Measurements from ENCODE around the gene DPYD. TPM values are rescaled to one million over a fixed set of nuclear protein-coding genes. Genes with fewer than 3 reads are reported as not detected.

The DPYD gene
- total and polyA plus RNA-seq, 10 of the 15 experiments (the other 5 are each of a cell fraction or from before 2014, with no cell fraction given) = 5.7 to 23.8 (median 10.2) TPM

- TF ChIP-seq CUX1 (IDR thresholded peaks at IDR 0.05; ENCODE audit: insufficient replicate concordance, low read depth, low read length) = no peak
- no peak for TF ChIP-seq EZH2 (IDR thresholded peaks at IDR 0.05; ENCODE audit: borderline replicate concordance, control insufficient read depth, low read depth, low read length)
- TF ChIP-seq NFIC (IDR thresholded peaks at IDR 0.05; ENCODE audit: low read depth, low read length) = no peak
Observed at GRCh38 chr1:97573553-97573952, 347.3 kb downstream of the DPYD start (continued).

GRCh38 chr1:97572561-97572960 lies 348.3 kb downstream of the DPYD start:
- H3K4me1 ChIP-seq (ENCODE audit: control insufficient read depth, insufficient read depth, low read length) = no peaks in the 10 kb centered on the region
- ChIA-PET RAD21 (ENCODE audit: unreplicated experiment) (no interaction called here), POLR2A (no interaction called here), CTCF (no interaction called here), SMC1A (ENCODE audit: uncharacterized antibody, unreplicated experiment) (no interaction called here)
- no peak overlapping the region for H2AFZ ChIP-seq (ENCODE audit: control insufficient read depth, low read depth, low read length)
- no peak for FAIRE-seq
- no peak overlapping the region for H3K9ac ChIP-seq (ENCODE audit: control insufficient read depth, insufficient read depth, low read length)
- H4K20me1 ChIP-seq (ENCODE audit: control insufficient read depth, insufficient read depth) = no peaks in the 10 kb centered on the region
- no peak overlapping the region for H3K27ac ChIP-seq (ENCODE audit: control insufficient read depth, insufficient read depth)
- ATAC-seq = no peak
- no peaks in the 10 kb centered on the region for H3K27me3 ChIP-seq (replicated peaks in 1 of 2; ENCODE audit: control insufficient read depth in 2 of 2, insufficient read depth in 2 of 2, low read length in 1 of 2)
- H3K4me3 ChIP-seq = no peak overlapping the region
- in situ Hi-C loops (cut with MboI) = no loop called here
- WGBS (ENCODE audit: insufficient coverage, insufficient replicate concordance, low lambda C conversion rate, missing lambda C conversion rate) = 0% methylated on average over 1 of the region's 1 CpG
- H3K4me2 ChIP-seq (ENCODE audit: control insufficient read depth, insufficient read depth) = no peak overlapping the region
- H3K79me2 ChIP-seq (ENCODE audit: control insufficient read depth, insufficient read depth, low read length) = no peaks in the 10 kb centered on the region
- BruUV-seq (replicated peaks) = no TSS peak
- H3K36me3 ChIP-seq (ENCODE audit: control insufficient read depth in 2 of 2, insufficient read depth in 2 of 2, low read length in 1 of 2) = no peaks in the 10 kb centered on the region; a peak in 1 of 4 replicates
- no peak for DNase-seq (ENCODE audit: low read depth, low spot score)
- intact Hi-C loops (cut with micrococcal nuclease; ENCODE audit: unreplicated experiment) = no loop called here
- no peaks in the 10 kb centered on the region for H3K9me3 ChIP-seq (replicated peaks; ENCODE audit: control insufficient read depth, insufficient read depth, low read length)
- TF ChIP-seq CUX1 (IDR thresholded peaks at IDR 0.05; ENCODE audit: insufficient replicate concordance, low read depth, low read length) (no peak), RB1 (IDR thresholded peaks at IDR 0.05; ENCODE audit: borderline replicate concordance) (no peak), MYB (IDR thresholded peaks at IDR 0.05; ENCODE audit: borderline replicate concordance, low read depth, low read length) (no peak), JUNB (IDR thresholded peaks at IDR 0.05) (no peak), ZBTB40 (IDR thresholded peaks at IDR 0.05; ENCODE audit: borderline replicate concordance) (no peak), RUNX3 (IDR thresholded peaks at IDR 0.05; ENCODE audit: low read length) (no peak)

All from GM12878 (cell line).